Panc1 (cell line): ENCODE results near the gene SREK1. TPM values are rescaled to one million over a fixed set of nuclear protein-coding genes. Genes with fewer than 3 reads are reported as not detected.

ENCODE experiments used
- ATAC-seq: fragments of 200-7000 bp; cut with Tn5 transposase; 2 replicates; pipeline ENCODE4 v1.9.1; 2020; ENCODE audit warnings: mild to moderate bottlenecking, moderate library complexity
- BruUV-seq: library from RNA; stranded (reverse); fragments of 400-500 nt; replicated peaks from 2 replicates; lab custom pipeline; 2021; lab: Mats Ljungman, UMichigan
- CTCF ChIA-PET: fragments of 300-600 bp; sonication (Branson Sonifier 250); formaldehyde crosslinking; loops from one replicate; lab custom pipeline; 2022; ENCODE audit warnings: antibody characterized with exemption; lab: Charles Lee
- POLR2A ChIA-PET: fragments of 300-600 bp; sonication (Branson Sonifier 250); formaldehyde crosslinking; loops from one replicate; lab custom pipeline; 2022; ENCODE audit warnings: antibody characterized with exemption; lab: Charles Lee
- DNase-seq: peaks from one replicate; pipeline ENCODE4 v3.0.0-alpha.2; 2010; ENCODE audit warnings: low read depth, low spot score
- H3K27ac ChIP-seq: 2 replicates; pipeline ENCODE4 v1.5.1; 2011; ENCODE audit warnings: mild to moderate bottlenecking, low read length, inconsistent platforms
- H3K27me3 ChIP-seq: fragments of 200-500 bp; sonication (Bioruptor generic); 2 replicates; pipeline ENCODE4 v1.6.0; 2014; ENCODE audit warnings: low read length, inconsistent platforms; ENCODE audit not compliant: control insufficient read depth, insufficient read depth
- H3K36me3 ChIP-seq: fragments of 200-500 bp; sonication (Bioruptor generic); 2 replicates; pipeline ENCODE4 v1.5.1; 2014; ENCODE audit warnings: inconsistent platforms, mild to moderate bottlenecking, low read length, moderate library complexity; ENCODE audit not compliant: control insufficient read depth, insufficient read depth
- H3K4me1 ChIP-seq: 2 replicates; pipeline ENCODE4 v1.5.1; 2011; ENCODE audit warnings: inconsistent platforms, mild to moderate bottlenecking, low read length, moderate library complexity; ENCODE audit not compliant: control insufficient read depth, insufficient read depth
- H3K4me3 ChIP-seq, 2 experiments: 2 replicates each; pipeline ENCODE4 v1.5.1; 2011 to 2012; ENCODE audit warnings: low read depth in 2 of 2, low read length in 2 of 2, mild to moderate bottlenecking in 2 of 2, inconsistent platforms in 1 of 2, moderate library complexity in 1 of 2
- H3K9me3 ChIP-seq: fragments of 200-500 bp; sonication (Bioruptor generic); 2 replicates; pipeline ENCODE4 v1.5.1; 2014; ENCODE audit warnings: low read depth, mild to moderate bottlenecking, inconsistent platforms, low read length, moderate library complexity; ENCODE audit not compliant: control insufficient read depth, insufficient read depth
- POLR2AphosphoS5 ChIP-seq: IDR thresholded peaks from 2 replicates; pipeline ENCODE4 v1.6.1; 2012; ENCODE audit warnings: mild to moderate bottlenecking, low read depth, low read length, moderate library complexity
- SIN3A ChIP-seq: IDR thresholded peaks from 2 replicates; pipeline ENCODE4 v1.6.1; 2012; ENCODE audit warnings: low read depth, mild to moderate bottlenecking, low read length, moderate library complexity, borderline replicate concordance; ENCODE audit not compliant: insufficient read depth
- TCF7L2 ChIP-seq: IDR thresholded peaks from 2 replicates; pipeline ENCODE4 v1.6.1; 2011; ENCODE audit warnings: mild to moderate bottlenecking, low read depth, low read length, inconsistent platforms
- in situ Hi-C: cut with HindIII; loops from 2 replicates; pipeline ENCODE4 v1.10.0; 2016; ENCODE audit warnings: low sequenced_read_pairs, low pct_unique_long_range_greater_than_20kb
- intact Hi-C: fragments of 100-400 bp; cut with micrococcal nuclease; formaldehyde crosslinking; loops from one replicate; pipeline ENCODE4 v1.10.0; 2022; ENCODE audit not compliant: unreplicated experiment
- total RNA-seq: library from RNA; stranded (reverse); gene quantifications from one replicate; pipeline ENCODE4 v1.2.1, GENCODE V29; 2021; ENCODE audit not compliant: unreplicated experiment
- TF ChIP-seq, protein P1 (sequence below), 2 experiments: IDR thresholded peaks; 2 replicates each; pipeline ENCODE4 v1.6.1; 2011 to 2012; ENCODE audit warnings: low read depth in 2 of 2, control low read depth in 1 of 2, low read length in 1 of 2, mild to moderate bottlenecking in 1 of 2, moderate library complexity in 1 of 2; ENCODE audit not compliant: insufficient read depth in 1 of 2
- TF ChIP-seq, protein P2 (sequence below): fragments of 450-650 bp; IDR thresholded peaks from 2 replicates; pipeline ENCODE4 v1.5.1; 2017; ENCODE audit warnings: mild to moderate bottlenecking

SREK1 gene
- total RNA-seq, 1 experiment from 2014 or later, result 89.7 TPM

DNA sequence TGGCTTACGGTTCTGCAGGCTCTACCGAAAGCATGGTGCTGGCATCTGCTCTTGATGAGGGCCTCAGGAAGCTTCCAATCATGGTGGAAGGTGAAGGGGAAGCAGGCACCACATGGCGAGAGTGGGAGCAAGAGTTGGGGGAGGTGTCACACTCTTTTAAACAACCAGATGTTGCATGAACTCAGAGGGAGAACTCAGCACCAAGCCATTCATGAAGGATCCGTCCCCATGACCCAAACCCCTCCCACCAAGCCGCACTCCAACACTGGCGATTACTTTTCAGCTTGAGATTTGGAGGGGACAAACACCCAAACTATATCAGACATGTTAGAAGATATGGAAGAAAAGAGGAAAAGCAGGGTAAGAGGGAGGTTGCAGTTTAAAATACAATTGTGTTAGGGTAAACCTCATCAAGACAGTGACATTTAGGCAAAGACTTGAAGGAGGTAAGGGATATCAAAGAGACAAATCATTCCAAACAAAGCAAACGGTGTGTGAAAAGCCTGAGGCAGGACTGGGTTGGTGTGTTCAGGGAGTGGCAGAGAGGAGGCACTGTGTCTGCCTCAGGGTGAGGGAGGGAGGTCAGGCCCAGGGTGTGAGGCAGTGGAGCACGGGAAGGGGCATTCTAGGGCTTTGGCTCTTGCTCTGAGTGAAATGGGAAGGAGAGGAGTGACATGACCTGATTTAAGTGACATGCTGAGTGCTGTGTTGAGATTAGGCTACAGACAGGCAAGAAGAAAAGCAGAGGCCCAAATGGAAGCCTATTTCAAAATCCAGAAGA is 80.9 kb downstream of the SREK1 start:
- Histone ChIP-seq H3K27me3 (no peaks in the 10 kb centered on the region), H3K27ac (no peak overlapping the region), H3K4me3 (no peak overlapping the region), H3K4me1 (no peaks in the 10 kb centered on the region), H3K9me3 (no peaks in the 10 kb centered on the region), H3K36me3 (no peaks in the 10 kb centered on the region)
- no peak for DNase-seq
- BruUV-seq, result no TSS peak
- TF ChIP-seq POLR2AphosphoS5 (no peak), TCF7L2 (no peak), SIN3A (no peak)
- TF ChIP-seq, protein P1, sequence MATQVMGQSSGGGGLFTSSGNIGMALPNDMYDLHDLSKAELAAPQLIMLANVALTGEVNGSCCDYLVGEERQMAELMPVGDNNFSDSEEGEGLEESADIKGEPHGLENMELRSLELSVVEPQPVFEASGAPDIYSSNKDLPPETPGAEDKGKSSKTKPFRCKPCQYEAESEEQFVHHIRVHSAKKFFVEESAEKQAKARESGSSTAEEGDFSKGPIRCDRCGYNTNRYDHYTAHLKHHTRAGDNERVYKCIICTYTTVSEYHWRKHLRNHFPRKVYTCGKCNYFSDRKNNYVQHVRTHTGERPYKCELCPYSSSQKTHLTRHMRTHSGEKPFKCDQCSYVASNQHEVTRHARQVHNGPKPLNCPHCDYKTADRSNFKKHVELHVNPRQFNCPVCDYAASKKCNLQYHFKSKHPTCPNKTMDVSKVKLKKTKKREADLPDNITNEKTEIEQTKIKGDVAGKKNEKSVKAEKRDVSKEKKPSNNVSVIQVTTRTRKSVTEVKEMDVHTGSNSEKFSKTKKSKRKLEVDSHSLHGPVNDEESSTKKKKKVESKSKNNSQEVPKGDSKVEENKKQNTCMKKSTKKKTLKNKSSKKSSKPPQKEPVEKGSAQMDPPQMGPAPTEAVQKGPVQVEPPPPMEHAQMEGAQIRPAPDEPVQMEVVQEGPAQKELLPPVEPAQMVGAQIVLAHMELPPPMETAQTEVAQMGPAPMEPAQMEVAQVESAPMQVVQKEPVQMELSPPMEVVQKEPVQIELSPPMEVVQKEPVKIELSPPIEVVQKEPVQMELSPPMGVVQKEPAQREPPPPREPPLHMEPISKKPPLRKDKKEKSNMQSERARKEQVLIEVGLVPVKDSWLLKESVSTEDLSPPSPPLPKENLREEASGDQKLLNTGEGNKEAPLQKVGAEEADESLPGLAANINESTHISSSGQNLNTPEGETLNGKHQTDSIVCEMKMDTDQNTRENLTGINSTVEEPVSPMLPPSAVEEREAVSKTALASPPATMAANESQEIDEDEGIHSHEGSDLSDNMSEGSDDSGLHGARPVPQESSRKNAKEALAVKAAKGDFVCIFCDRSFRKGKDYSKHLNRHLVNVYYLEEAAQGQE (IDR thresholded peaks at IDR 0.05; ENCODE audit: insufficient read depth in 1 of 2, low read depth in 2 of 2, low read length in 1 of 2), result no peak
- TF ChIP-seq, protein P2, sequence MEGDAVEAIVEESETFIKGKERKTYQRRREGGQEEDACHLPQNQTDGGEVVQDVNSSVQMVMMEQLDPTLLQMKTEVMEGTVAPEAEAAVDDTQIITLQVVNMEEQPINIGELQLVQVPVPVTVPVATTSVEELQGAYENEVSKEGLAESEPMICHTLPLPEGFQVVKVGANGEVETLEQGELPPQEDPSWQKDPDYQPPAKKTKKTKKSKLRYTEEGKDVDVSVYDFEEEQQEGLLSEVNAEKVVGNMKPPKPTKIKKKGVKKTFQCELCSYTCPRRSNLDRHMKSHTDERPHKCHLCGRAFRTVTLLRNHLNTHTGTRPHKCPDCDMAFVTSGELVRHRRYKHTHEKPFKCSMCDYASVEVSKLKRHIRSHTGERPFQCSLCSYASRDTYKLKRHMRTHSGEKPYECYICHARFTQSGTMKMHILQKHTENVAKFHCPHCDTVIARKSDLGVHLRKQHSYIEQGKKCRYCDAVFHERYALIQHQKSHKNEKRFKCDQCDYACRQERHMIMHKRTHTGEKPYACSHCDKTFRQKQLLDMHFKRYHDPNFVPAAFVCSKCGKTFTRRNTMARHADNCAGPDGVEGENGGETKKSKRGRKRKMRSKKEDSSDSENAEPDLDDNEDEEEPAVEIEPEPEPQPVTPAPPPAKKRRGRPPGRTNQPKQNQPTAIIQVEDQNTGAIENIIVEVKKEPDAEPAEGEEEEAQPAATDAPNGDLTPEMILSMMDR, result no peak
- ChIA-PET CTCF (no interaction called here), POLR2A (no interaction called here)
- ATAC-seq, result no peak
- in situ Hi-C loops (no loop called here), intact Hi-C loops (no loop called here)

DNA sequence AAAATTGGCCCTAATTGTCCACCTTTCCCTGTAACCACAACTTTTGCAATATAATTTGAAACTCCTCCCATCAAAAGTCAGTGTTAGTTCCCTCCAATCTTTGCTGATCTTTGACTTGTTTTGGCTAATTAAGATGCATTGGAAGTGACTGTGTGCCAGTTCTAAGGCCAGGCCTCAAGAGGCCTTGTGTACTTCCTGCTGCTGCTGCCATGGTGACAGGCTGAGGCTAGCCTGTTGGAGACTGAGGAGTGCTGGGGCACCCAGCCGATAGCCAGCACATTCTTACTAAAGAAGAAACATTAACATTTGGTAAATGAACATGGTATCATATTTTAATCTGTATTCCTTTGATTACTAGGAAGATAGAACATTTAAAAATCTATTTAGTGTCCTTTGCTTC is 86.5 kb downstream of the SREK1 start:
- no peak overlapping the region for H3K4me3 ChIP-seq
- in situ Hi-C loops, result no loop called here
- TF ChIP-seq POLR2AphosphoS5 (no peak), TCF7L2 (no peak), SIN3A (no peak)
- TF ChIP-seq, protein P1 (IDR thresholded peaks at IDR 0.05; ENCODE audit: insufficient read depth in 1 of 2, low read depth in 2 of 2, low read length in 1 of 2), result no peak
- TF ChIP-seq, protein P2, result no peak
- H3K9me3 ChIP-seq, result no peaks in the 10 kb centered on the region
- intact Hi-C loops, result no loop called here
- ATAC-seq, result no peak
- ChIA-PET CTCF (no interaction called here), POLR2A (no interaction called here)
- no peaks in the 10 kb centered on the region for H3K27me3 ChIP-seq
- DNase-seq, result no peak
- no TSS peak for BruUV-seq
- no peaks in the 10 kb centered on the region for H3K36me3 ChIP-seq
- H3K27ac ChIP-seq, result no peak overlapping the region
- no peaks in the 10 kb centered on the region for H3K4me1 ChIP-seq
